H1 (cell line): Measurements from ENCODE around the gene CA14. TPM values are rescaled to one million over a fixed set of nuclear protein-coding genes. Genes with fewer than 3 reads are reported as not detected.

Source experiments
- CTCF ChIA-PET: fragments of 300-600 bp; sonication (Branson Sonifier 250); formaldehyde crosslinking; loops from one replicate; lab custom pipeline; 2021; ENCODE audit not compliant: partially characterized antibody; lab: Charles Lee
- POLR2A ChIA-PET: fragments of 300-600 bp; sonication (Branson Sonifier 250); formaldehyde crosslinking; loops from one replicate; lab custom pipeline; 2021; ENCODE audit warnings: inconsistent platforms; ENCODE audit not compliant: partially characterized antibody; lab: Charles Lee
- DNase-seq, 2 experiments: peaks; one replicate each; pipeline versions ENCODE4 v3.0.0 to v3.0.0-alpha.2; 2010 to 2022; ENCODE audit warnings: low spot score in 2 of 2, low read depth in 1 of 2, mixed read lengths in 1 of 2
- FAIRE-seq: peaks from 2 replicates; lab custom pipeline; 2011; peaks lifted over from hg19 to GRCh38; lab: Jason Lieb, UNC
- H2AFZ ChIP-seq: 2 replicates; pipeline ENCODE4 v1.8.1; 2012; ENCODE audit warnings: low read length, inconsistent platforms
- H2AK5ac ChIP-seq: 2 replicates; pipeline ENCODE4 v1.6.1; 2013; ENCODE audit warnings: low read depth, low read length
- H2BK120ac ChIP-seq: replicated peaks from 2 replicates; pipeline ENCODE3; 2013; ENCODE audit warnings: low read depth, low read length, inconsistent platforms
- H2BK12ac ChIP-seq: 2 replicates; pipeline ENCODE4 v1.6.1; 2013; ENCODE audit warnings: low read depth, low read length
- H2BK15ac ChIP-seq: 2 replicates; pipeline ENCODE4 v1.6.1; 2013; ENCODE audit warnings: low read length
- H2BK20ac ChIP-seq: 2 replicates; pipeline ENCODE4 v1.6.1; 2013; ENCODE audit warnings: low read length
- H2BK5ac ChIP-seq: 2 replicates; pipeline ENCODE4 v1.6.1; 2013; ENCODE audit warnings: low read depth, low read length
- H3K14ac ChIP-seq: 2 replicates; pipeline ENCODE4 v1.6.1; 2013; ENCODE audit warnings: inconsistent platforms; ENCODE audit not compliant: insufficient read length
- H3K18ac ChIP-seq: 2 replicates; pipeline ENCODE4 v1.6.1; 2013; ENCODE audit warnings: low read length; ENCODE audit errors: extremely low read depth
- H3K23ac ChIP-seq: 2 replicates; pipeline ENCODE4 v1.6.1; 2013; ENCODE audit warnings: inconsistent platforms; ENCODE audit not compliant: insufficient read length
- H3K23me2 ChIP-seq: 2 replicates; pipeline ENCODE4 v1.6.1; 2013; ENCODE audit warnings: low read depth, low read length
- H3K27ac ChIP-seq: 2 replicates; pipeline ENCODE4 v1.6.1; 2011; ENCODE audit warnings: low read depth, low read length, inconsistent platforms
- H3K27me3 ChIP-seq, 4 experiments: replicated peaks in 1 of 4; 1 replicate in 1 of 4; 2 replicates in 3 of 4; pipeline versions ENCODE4 v1.6.1 to v1.8.1; 2011 to 2013; ENCODE audit warnings: low read length in 3 of 4, mild to moderate bottlenecking in 3 of 4, inconsistent platforms in 2 of 4, mixed read lengths in 2 of 4, moderate library complexity in 1 of 4; ENCODE audit not compliant: control insufficient read depth in 3 of 4, insufficient read depth in 3 of 4; ENCODE audit errors: extremely low read depth in 1 of 4
- H3K36me3 ChIP-seq, 4 experiments: 2 replicates each; pipeline versions ENCODE4 v1.6.1 to v1.8.1; 2011 to 2013; ENCODE audit warnings: mild to moderate bottlenecking in 4 of 4, low read length in 3 of 4, moderate library complexity in 2 of 4, control low read depth in 1 of 4, inconsistent platforms in 1 of 4; ENCODE audit not compliant: insufficient read depth in 4 of 4, control insufficient read depth in 2 of 4
- H3K4ac ChIP-seq: replicated peaks from 2 replicates; pipeline ENCODE3; 2013; ENCODE audit warnings: low read length, low read depth, mixed read lengths, inconsistent platforms; ENCODE audit not compliant: insufficient read length
- H3K4me1 ChIP-seq, 4 experiments: replicated peaks in 1 of 4; 1 replicate in 1 of 4; 2 replicates in 3 of 4; pipeline versions ENCODE4 v1.6.1 to v1.8.1; 2011 to 2013; ENCODE audit warnings: low read length in 3 of 4, inconsistent platforms in 2 of 4, mixed read lengths in 1 of 4; ENCODE audit not compliant: insufficient read depth in 4 of 4, control insufficient read depth in 3 of 4
- H3K4me2 ChIP-seq, 2 experiments: 2 replicates each; pipeline versions ENCODE4 v1.6.1 to v1.8.1; 2011 to 2013; ENCODE audit warnings: low read depth in 2 of 2, low read length in 2 of 2, control low read depth in 1 of 2, inconsistent platforms in 1 of 2, mild to moderate bottlenecking in 1 of 2; ENCODE audit not compliant: insufficient read depth in 1 of 2
- H3K4me3 ChIP-seq, 4 experiments: fragments of 200-600, 300-600 bp in 1 of 4; sonication (generic), shearing (Covaris generic), sonication (Bioruptor Twin) in 1 of 4; 2 replicates each; pipeline versions ENCODE4 v1.5.1 to v1.8.1; 2011 to 2016; ENCODE audit warnings: low read length in 4 of 4, low read depth in 3 of 4, control low read depth in 2 of 4, inconsistent platforms in 2 of 4, mild to moderate bottlenecking in 2 of 4, mixed read lengths in 1 of 4, moderate library complexity in 1 of 4; ENCODE audit not compliant: insufficient read depth in 2 of 4; ENCODE audit errors: extremely low read depth in 1 of 4
- H3K56ac ChIP-seq: replicated peaks from 2 replicates; pipeline ENCODE3; 2013; ENCODE audit warnings: low read depth, mild to moderate bottlenecking, mixed read lengths, low read length, inconsistent platforms; ENCODE audit not compliant: insufficient read length
- H3K79me1 ChIP-seq: 2 replicates; pipeline ENCODE4 v1.6.1; 2013; ENCODE audit warnings: low read depth, low read length, control low read depth
- H3K79me2 ChIP-seq, 2 experiments: 2 replicates each; pipeline versions ENCODE4 v1.6.1 to v1.8.1; 2012 to 2013; ENCODE audit warnings: low read length in 2 of 2, mild to moderate bottlenecking in 2 of 2, inconsistent platforms in 1 of 2; ENCODE audit not compliant: insufficient read depth in 2 of 2, control insufficient read depth in 1 of 2
- H3K9ac ChIP-seq, 4 experiments: replicated peaks in 1 of 4; 1 replicate in 1 of 4; 2 replicates in 3 of 4; pipeline versions ENCODE4 v1.6.1 to v1.8.1; 2011 to 2013; ENCODE audit warnings: low read depth in 3 of 4, low read length in 3 of 4, control low read depth in 2 of 4, mild to moderate bottlenecking in 2 of 4, moderate library complexity in 2 of 4, inconsistent platforms in 1 of 4; ENCODE audit errors: extremely low read depth in 1 of 4
- H3K9me3 ChIP-seq, 2 experiments: 2 replicates each; pipeline versions ENCODE4 v1.6.1 to v1.8.1; 2012 to 2013; ENCODE audit warnings: mild to moderate bottlenecking in 2 of 2, moderate library complexity in 2 of 2, control low read depth in 1 of 2, inconsistent platforms in 1 of 2, low read depth in 1 of 2, low read length in 1 of 2, mixed read lengths in 1 of 2; ENCODE audit not compliant: insufficient read depth in 2 of 2
- H4K20me1 ChIP-seq, 2 experiments: replicated peaks in 1 of 2; 2 replicates each; pipeline versions ENCODE3 to v1.8.1; 2011 to 2013; ENCODE audit warnings: inconsistent platforms in 2 of 2, low read length in 2 of 2, mild to moderate bottlenecking in 1 of 2; ENCODE audit not compliant: insufficient read depth in 2 of 2, control insufficient read depth in 1 of 2
- H4K5ac ChIP-seq: 2 replicates; pipeline ENCODE4 v1.6.1; 2013; ENCODE audit warnings: low read length, low read depth, mixed read lengths, inconsistent platforms; ENCODE audit not compliant: insufficient read length
- H4K8ac ChIP-seq: 2 replicates; pipeline ENCODE4 v1.8.0; 2013; ENCODE audit warnings: mild to moderate bottlenecking, moderate library complexity, low read length, inconsistent platforms; ENCODE audit not compliant: insufficient read depth; ENCODE audit errors: extremely low read depth
- H4K91ac ChIP-seq: replicated peaks from 2 replicates; pipeline ENCODE3; 2013; ENCODE audit warnings: low read length, mixed read lengths, inconsistent platforms; ENCODE audit not compliant: insufficient read length
- ASH2L ChIP-seq: fragments of 200-600, 300-600 bp; sonication (generic); IDR thresholded peaks from one replicate; pipeline ENCODE4 v1.7.1; 2017; ENCODE audit warnings: low read length
- JUN ChIP-seq: IDR thresholded peaks from 2 replicates; pipeline ENCODE4 v1.6.1; 2011; ENCODE audit warnings: low read depth, mild to moderate bottlenecking, improper control_type of control experiment, low read length
- KDM4A ChIP-seq: IDR thresholded peaks from one replicate; pipeline ENCODE4 v1.7.1; 2012; ENCODE audit warnings: low read depth, mild to moderate bottlenecking, moderate library complexity, low read length, inconsistent platforms; ENCODE audit not compliant: severe bottlenecking
- NRF1 ChIP-seq: IDR thresholded peaks from 2 replicates; pipeline ENCODE4 v1.6.1; 2011; ENCODE audit warnings: mild to moderate bottlenecking, low read depth, low read length, improper control_type of control experiment
- SP2 ChIP-seq: IDR thresholded peaks from 2 replicates; pipeline ENCODE4 v1.6.1; 2012; ENCODE audit warnings: mild to moderate bottlenecking, low read length, inconsistent platforms
- TAF7 ChIP-seq: optimal IDR thresholded peaks from 2 replicates; pipeline ENCODE3; 2011; ENCODE audit warnings: low read depth, mild to moderate bottlenecking, inconsistent platforms, low read length, moderate library complexity, borderline replicate concordance
- WGBS, 2 experiments: shearing (Covaris generic) in 1 of 2; methylation state at CpG; one replicate each; pipeline versions ENCODE4 v1.1.6 to v1.1.7; 2013 to 2015; ENCODE audit warnings: low lambda C conversion rate in 2 of 2, mixed read lengths in 2 of 2, inconsistent platforms in 1 of 2, low coverage in 1 of 2, missing lambda C conversion rate in 1 of 2; ENCODE audit not compliant: insufficient replicate concordance in 2 of 2, insufficient coverage in 1 of 2, insufficient read length in 1 of 2; ENCODE audit errors: extremely low coverage in 1 of 2, missing lambda C conversion rate in 1 of 2; 5-methylcytosine and 5-hydroxymethylcytosine counted together
- polyA plus RNA-seq, 7 experiments: library from polyadenylated mRNA; depleted of rRNA in 3 of 7; stranded (reverse) in 5 of 7; unstranded in 2 of 7; fragments of >200 nt in 5 of 7; fragments of 200-250 nt in 2 of 7; gene quantifications; 1 replicate in 5 of 7; 2 replicates in 1 of 7; 4 replicates in 1 of 7; pipeline versions ENCODE4 v1.2.1 to v1.2.3, GENCODE V29; 2011 to 2013; ENCODE audit warnings: missing spikeins in 2 of 7, mixed read lengths in 2 of 7
- total RNA-seq: library from RNA; stranded (reverse); fragmentation: NEBNext Ultra II Directional; extraction: Animal tissue kit (Norgen Biotek cat#: 25700); gene quantifications from 2 replicates; pipeline ENCODE4 v1.2.1, GENCODE V29; 2021

The CA14 gene
- total and polyA plus RNA-seq, 2 of the 8 experiments (the other 6 are each of a cell fraction or from before 2014, with no cell fraction given): 52.3 to 105 TPM

DNA sequence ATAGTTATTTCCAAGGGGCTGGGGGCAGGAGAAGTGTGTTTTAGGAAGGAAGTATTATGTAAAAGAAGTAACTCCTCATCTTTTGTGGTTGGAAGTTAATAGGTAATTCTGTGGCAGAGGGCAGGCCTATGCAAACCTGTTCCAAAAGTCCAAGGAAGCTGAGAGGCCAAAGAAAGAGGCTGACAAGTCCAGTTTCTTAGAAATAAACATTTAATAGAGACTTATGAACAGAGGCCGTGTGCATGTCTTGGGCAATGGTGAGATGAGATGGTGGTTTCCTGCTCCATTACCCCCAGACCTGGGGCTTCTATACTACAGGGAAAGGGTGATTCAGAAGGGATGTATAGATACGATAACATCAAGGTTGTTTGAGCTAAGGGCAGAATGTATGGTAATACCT is 7.6 kb upstream of the CA14 start:
- no peak overlapping the region for H2BK5ac ChIP-seq
- no peaks in the 10 kb centered on the region for H3K79me2 ChIP-seq
- H3K18ac ChIP-seq: no peak overlapping the region
- ChIA-PET POLR2A (interaction anchor here (0.8 to 19.4 kb wide), 6 partner anchors 13 to 330 kb away, joined by 3 to 535 read pairs (median 6); partner anchors contain the start of genes ANP32E, APH1A, C1orf54 and CIART), CTCF (interaction anchor here (1.5 to 17.5 kb wide), 2 partner anchors 12 to 26 kb away, joined by 3 to 326 read pairs; partner anchors contain the start of genes APH1A, C1orf54 and CIART)
- H3K56ac ChIP-seq: no peak overlapping the region
- H2BK20ac ChIP-seq: no peak overlapping the region
- H2AK5ac ChIP-seq: no peak overlapping the region
- no peak overlapping the region for H3K27ac ChIP-seq
- H3K79me1 ChIP-seq: no peaks in the 10 kb centered on the region
- H3K27me3 ChIP-seq: no peaks in the 10 kb centered on the region
- FAIRE-seq (no peak), DNase-seq (no peak)
- 95% methylated on average over 2 of the region's 2 CpGs; no CpG with 5 or more reads in 1 of the 2 experiments for WGBS, 2 experiments
- no peak overlapping the region for H3K4me2 ChIP-seq
- H4K8ac ChIP-seq: no peak overlapping the region
- no peak for TF ChIP-seq JUN
- TF ChIP-seq NRF1: no peak
- no peak for TF ChIP-seq KDM4A
- no peak for TF ChIP-seq TAF7
- no peak for TF ChIP-seq SP2
- TF ChIP-seq ASH2L: no peak
- H3K14ac ChIP-seq: no peak overlapping the region
- H3K36me3 ChIP-seq: no peaks in the 10 kb centered on the region
- H4K91ac ChIP-seq: no peak overlapping the region
- no peak overlapping the region for H3K23ac ChIP-seq
- H3K23me2 ChIP-seq: no peaks in the 10 kb centered on the region
- H2AFZ ChIP-seq: no peak overlapping the region
- H2BK15ac ChIP-seq: no peak overlapping the region
- no peak overlapping the region for H3K4me3 ChIP-seq
- H2BK120ac ChIP-seq: no peak overlapping the region
- H3K4ac ChIP-seq: no peak overlapping the region
- H4K5ac ChIP-seq: no peak overlapping the region
- H2BK12ac ChIP-seq: no peak overlapping the region
- H4K20me1 ChIP-seq: no peaks in the 10 kb centered on the region
- no peaks in the 10 kb centered on the region for H3K9me3 ChIP-seq
- no peaks in the 10 kb centered on the region for H3K4me1 ChIP-seq
- no peak overlapping the region for H3K9ac ChIP-seq
